Upper lobe of right lung (tissue), 1 donor: ENCODE data around the gene TNS1. TPM values are rescaled to one million over a fixed set of nuclear protein-coding genes. Genes with fewer than 3 reads are reported as not detected.

Experiments
- ATAC-seq: fragments of 200-7000 bp; cut with Tn5 transposase; one replicate; pipeline ENCODE4 v1.9.1; 2020; ENCODE audit warnings: mild to moderate bottlenecking, moderate library complexity
- DNase-seq: peaks from one replicate; pipeline ENCODE4 v3.0.0-alpha.2; 2020
- H3K27ac ChIP-seq: fragments of 200-600 bp; one replicate; pipeline ENCODE4 v1.8.0; 2022
- H3K27me3 ChIP-seq: fragments of 200-600 bp; one replicate; pipeline ENCODE4 v1.8.0; 2022; ENCODE audit warnings: mild to moderate bottlenecking
- H3K36me3 ChIP-seq: fragments of 200-600 bp; one replicate; pipeline ENCODE4 v1.8.0; 2022
- H3K4me1 ChIP-seq: fragments of 200-600 bp; one replicate; pipeline ENCODE4 v1.8.0; 2022
- H3K4me3 ChIP-seq: fragments of 200-600 bp; one replicate; pipeline ENCODE4 v1.8.0; 2022; ENCODE audit warnings: mild to moderate bottlenecking
- H3K9me3 ChIP-seq: fragments of 200-600 bp; one replicate; pipeline ENCODE4 v1.8.0; 2022
- intact Hi-C: fragments of 100-400 bp; cut with DNase I; formaldehyde crosslinking; loops from one replicate; pipeline ENCODE4 v1.11.0; 2022
- total RNA-seq: library from RNA; stranded (reverse); fragmentation: NEBNext Ultra II Directional; extraction: Animal tissue kit (Norgen Biotek cat#: 25700); gene quantifications from one replicate; pipeline ENCODE4 v1.2.1, GENCODE V29; 2021
- TF ChIP-seq, protein P1 (sequence below): fragments of 200-600 bp; IDR thresholded peaks from one replicate; pipeline ENCODE4 v1.8.0; 2022; ENCODE audit warnings: antibody characterized with exemption
- donor health status: DM: no; HTN: yes; CAD: no; lungs with severe emphysema.

TNS1 gene
- total RNA-seq, 1 donor from 2014 or later: 669 TPM

DNA sequence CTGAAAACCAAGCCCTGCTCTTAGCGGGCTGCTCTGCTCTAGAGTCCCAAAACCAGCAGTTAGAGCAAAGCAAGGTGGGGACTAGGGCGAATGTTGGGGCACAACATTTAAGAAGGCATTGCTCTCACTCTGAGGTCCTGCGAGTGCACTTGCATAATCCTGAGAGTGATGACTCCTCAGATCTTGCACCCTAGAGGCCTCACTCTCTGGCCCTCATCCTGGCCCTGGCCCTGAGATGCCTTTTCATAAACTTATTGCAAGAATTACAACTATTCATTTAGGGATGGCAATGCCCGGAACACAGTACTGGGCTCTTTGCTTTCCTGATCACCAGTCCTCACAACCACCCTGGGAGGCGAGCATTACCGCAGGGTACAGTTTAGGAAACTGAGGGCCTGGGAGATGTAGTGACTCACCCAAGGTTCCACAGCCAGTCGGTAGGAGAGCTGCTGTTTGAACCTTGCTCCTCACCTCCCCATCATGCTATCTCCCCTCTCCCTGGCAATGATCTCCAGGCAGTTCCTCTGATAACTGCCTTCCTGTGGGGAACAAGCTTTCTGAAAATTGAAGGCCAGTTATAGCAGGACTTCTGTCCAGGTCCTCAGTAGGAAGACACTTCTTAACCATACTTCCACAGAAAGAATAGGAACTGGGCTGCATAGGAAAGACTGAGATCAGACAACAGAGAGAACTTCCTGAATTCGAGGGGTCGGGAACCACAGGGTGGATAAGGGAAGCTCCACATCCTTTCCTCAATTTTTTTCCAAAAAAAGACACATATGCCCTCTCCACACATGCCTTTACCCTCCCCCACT, 91.3 kb downstream of the TNS1 start:
- no peaks in the 10 kb centered on the region for H3K27me3 ChIP-seq
- TF ChIP-seq, protein P1, sequence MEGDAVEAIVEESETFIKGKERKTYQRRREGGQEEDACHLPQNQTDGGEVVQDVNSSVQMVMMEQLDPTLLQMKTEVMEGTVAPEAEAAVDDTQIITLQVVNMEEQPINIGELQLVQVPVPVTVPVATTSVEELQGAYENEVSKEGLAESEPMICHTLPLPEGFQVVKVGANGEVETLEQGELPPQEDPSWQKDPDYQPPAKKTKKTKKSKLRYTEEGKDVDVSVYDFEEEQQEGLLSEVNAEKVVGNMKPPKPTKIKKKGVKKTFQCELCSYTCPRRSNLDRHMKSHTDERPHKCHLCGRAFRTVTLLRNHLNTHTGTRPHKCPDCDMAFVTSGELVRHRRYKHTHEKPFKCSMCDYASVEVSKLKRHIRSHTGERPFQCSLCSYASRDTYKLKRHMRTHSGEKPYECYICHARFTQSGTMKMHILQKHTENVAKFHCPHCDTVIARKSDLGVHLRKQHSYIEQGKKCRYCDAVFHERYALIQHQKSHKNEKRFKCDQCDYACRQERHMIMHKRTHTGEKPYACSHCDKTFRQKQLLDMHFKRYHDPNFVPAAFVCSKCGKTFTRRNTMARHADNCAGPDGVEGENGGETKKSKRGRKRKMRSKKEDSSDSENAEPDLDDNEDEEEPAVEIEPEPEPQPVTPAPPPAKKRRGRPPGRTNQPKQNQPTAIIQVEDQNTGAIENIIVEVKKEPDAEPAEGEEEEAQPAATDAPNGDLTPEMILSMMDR: no peak
- ATAC-seq (peak; percentile 22), DNase-seq (no peak)
- H3K9me3 ChIP-seq: no peaks in the 10 kb centered on the region
- no peak overlapping the region for H3K4me3 ChIP-seq
- H3K36me3 ChIP-seq: peaks cover 19% of the 10 kb centered on the region
- peak overlapping the region; percentile 80 for H3K27ac ChIP-seq
- peaks cover 93% of the 10 kb centered on the region for H3K4me1 ChIP-seq
- intact Hi-C loops: no loop called here

- ATAC-seq (no peak), DNase-seq (no peak)
- H3K4me1 ChIP-seq: peaks cover 93% of the 10 kb centered on the region
- H3K9me3 ChIP-seq: no peaks in the 10 kb centered on the region
- intact Hi-C loops: no loop called here
- H3K27me3 ChIP-seq: no peaks in the 10 kb centered on the region
- TF ChIP-seq, protein P1: no peak
- H3K36me3 ChIP-seq: peaks cover 19% of the 10 kb centered on the region
- peak overlapping the region; percentile 80 for H3K27ac ChIP-seq
- no peak overlapping the region for H3K4me3 ChIP-seq
These were observed 92.0 kb downstream of the TNS1 start for GRCh38 chr2:217910875-217911212.

GRCh38 chr2:217909156-217909820, 93.5 kb downstream of the TNS1 start:
- H3K4me3 ChIP-seq: no peak overlapping the region
- TF ChIP-seq, protein P1: no peak
- ATAC-seq (no peak), DNase-seq (no peak)
- peaks cover 11% of the 10 kb centered on the region for H3K36me3 ChIP-seq
- peaks cover 93% of the 10 kb centered on the region for H3K4me1 ChIP-seq
- H3K27me3 ChIP-seq: no peaks in the 10 kb centered on the region
- H3K27ac ChIP-seq: peak overlapping the region; percentile 90
- intact Hi-C loops: no loop called here
- H3K9me3 ChIP-seq: no peaks in the 10 kb centered on the region

DNA sequence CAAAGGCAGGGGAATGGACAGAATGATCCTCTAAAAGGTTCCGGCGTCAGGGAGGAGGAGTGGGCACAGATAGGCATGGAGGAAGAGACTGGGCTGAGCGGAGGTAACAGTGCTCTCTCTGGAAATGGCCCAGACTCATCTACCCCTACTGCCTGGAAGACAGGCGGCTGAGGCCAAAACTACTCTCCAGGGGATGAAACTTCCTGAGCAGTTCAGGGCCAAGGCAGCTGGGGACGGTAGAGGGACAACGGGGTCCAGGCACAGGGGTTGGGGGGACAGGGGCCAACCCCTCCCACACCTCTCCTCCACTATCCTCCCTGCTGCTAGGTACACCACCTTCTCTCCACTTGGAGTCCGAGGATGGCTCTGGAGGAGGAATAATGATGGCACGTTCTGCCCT, 94.3 kb downstream of the TNS1 start:
- H3K27me3 ChIP-seq: no peaks in the 10 kb centered on the region
- no peaks in the 10 kb centered on the region for H3K9me3 ChIP-seq
- peaks cover 9% of the 10 kb centered on the region for H3K36me3 ChIP-seq
- H3K4me3 ChIP-seq: no peak overlapping the region
- TF ChIP-seq, protein P1: no peak
- H3K27ac ChIP-seq: peak overlapping the region; percentile 90
- DNase-seq (no peak), ATAC-seq (no peak)
- peaks cover 93% of the 10 kb centered on the region for H3K4me1 ChIP-seq
- intact Hi-C loops: no loop called here

DNA sequence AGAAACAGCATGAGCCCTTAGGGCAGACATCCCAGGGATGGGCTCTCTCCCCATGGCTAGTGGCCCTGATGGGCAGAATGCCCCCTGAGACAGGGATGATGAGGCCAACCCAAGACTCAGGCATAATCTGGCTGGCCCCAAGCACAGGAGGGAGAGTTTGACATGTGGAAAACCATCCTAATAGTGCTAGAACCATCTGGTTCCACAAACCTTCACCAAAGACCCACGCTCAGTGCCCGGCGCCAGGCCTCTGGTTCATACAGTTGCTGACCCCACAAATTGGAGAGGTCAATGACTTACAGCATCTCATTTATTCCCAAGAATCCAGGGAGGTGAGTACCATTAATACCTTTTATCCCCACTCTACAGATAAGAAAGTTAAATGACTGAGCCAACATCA, 95.5 kb downstream of the TNS1 start:
- H3K9me3 ChIP-seq: no peaks in the 10 kb centered on the region
- peak; percentile 50 for DNase-seq
- peaks cover 93% of the 10 kb centered on the region for H3K4me1 ChIP-seq
- peaks cover 9% of the 10 kb centered on the region for H3K36me3 ChIP-seq
- ATAC-seq: no peak
- intact Hi-C loops: no loop called here
- peak overlapping the region; percentile 90 for H3K27ac ChIP-seq
- no peaks in the 10 kb centered on the region for H3K27me3 ChIP-seq
- H3K4me3 ChIP-seq: no peak overlapping the region
- TF ChIP-seq, protein P1: no peak
